Stimulated activated CD8-positive, alpha-beta memory T cell treated with anti-CD3 and anti-CD28 coated beads, Interleukin-7, amount 100 ng/mL, for 1 hour (primary cell): ENCODE measurements around the gene KIAA1217.
"Not testable (repeated sequence)": the region's sequence is repeated elsewhere in the genome, so short reads cannot be mapped to it uniquely, and the experiment has no call there.

Experiments used
- DNase-seq, 2 donors: peaks; one replicate each; pipeline ENCODE4 v3.0.0-alpha.2; 2020; ENCODE audit warnings: low read depth in 2 of 2

The KIAA1217 gene

DNA sequence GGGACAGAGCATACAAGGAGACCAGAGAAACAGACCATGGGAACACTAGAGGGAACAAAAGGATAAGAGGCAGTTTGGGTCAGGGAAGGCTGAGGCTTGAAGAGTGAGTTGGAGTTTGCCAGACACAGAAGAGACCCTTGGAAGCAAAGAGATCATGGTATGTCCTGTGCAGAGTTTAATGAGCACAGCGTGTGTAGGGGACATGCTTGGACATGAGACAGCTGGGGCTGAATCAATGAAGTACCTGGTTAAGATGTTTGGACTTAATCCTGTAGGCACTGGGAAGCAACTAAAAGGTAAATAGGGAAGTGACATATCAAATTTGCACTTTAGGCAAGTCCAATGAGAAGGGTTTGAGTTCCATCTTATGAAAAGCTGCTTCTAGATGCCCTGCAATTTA, 79.6 kb downstream of the KIAA1217 start:
- DNase-seq: no peak

DNA sequence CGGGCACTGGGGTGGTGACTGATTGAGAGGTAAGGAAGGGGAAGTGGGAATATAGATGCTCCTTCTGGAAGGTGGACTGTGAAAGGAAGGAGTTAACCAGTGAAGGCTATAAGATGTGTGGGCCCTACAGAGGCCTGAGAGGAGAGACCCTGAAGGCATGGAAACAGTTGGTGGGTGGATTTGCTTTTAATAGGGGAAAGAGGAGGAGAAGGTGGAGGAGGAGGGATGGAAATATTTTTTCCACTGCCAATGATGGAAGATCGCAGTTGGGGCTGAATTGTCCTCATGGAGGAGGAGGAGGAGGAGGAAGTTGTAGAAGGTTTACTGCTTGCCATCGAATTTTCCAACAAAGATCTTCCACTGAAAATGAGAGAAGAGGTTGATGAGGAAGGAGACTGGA, 80.3 kb downstream of the KIAA1217 start:
- DNase-seq: no peak

DNA sequence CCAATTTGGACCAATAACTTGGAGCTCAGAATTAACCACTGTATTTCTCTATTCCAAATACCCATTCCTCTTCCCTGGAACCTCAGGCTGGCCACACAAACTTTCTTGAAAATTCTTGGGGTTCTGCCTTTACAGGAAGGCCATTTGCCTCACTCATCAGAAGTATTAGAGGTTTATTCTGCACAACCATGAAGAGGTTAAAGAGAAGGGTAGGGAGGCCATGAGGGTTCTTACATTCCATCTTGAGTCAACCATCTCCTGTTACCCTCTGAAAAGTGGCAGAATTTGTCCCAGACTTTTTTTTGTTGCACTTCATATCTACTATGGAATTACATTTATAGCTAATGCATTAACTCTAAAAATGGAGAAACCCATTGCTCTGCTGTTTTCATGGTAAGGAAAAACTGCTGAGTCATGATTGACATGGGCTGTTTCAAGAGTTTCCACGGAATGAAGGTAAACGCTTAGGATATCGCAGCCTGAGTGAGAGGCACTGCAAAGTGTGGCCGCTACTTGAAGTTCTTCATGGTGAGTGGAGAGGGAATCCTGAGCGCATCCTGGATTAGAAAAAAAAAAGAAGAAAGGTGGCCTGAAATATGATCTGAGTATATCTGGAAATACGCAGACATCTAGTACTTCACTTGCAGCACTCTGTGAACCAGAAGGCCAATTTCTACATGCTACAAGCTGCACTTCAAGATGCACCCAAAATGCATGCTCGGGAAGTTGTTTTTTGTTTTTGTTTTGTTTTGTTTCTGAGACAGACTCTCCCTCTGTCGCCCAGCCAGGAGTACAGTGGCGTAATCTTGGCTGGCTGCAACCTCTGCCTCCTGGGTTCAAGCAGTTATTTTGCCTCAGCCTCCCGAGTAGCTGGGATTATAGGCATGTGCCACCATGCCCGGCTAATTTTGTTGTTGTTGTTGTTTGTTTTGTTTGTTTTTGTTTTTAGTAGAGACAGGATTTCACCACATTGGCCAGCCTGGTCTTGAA, 83.7 kb downstream of the KIAA1217 start:
- DNase-seq: no peak

DNA sequence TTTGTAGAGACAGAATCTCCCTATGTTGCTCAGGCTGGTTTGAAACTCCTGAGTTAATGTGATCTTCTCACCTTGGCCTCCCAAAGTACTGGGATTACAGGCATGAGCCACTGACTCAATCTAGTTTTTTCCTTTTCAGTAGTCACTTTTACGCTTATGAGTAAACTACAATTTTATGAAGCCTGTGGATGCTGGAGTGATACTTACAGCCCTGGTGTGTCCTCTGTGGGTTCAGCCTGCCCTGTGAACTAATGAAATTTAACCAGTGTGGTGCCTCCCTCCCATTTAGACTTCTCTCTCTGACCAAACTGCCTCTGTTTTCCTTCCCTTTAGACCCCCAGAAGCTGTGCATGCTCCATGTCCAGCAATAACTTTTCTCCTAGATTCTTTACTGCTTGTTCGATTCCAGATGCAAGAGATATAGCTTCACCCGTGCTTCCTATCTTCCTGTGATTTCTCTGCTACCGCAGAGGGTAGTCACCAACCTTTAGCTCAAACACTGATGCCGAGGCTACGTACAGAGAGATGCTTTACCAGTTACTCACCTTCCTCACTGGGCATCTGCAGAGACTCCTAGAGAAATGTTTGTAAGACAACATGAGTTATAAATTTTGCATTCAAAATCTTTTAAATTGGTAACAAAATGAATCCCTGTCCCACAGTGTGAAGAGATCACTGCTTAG, 90.8 kb downstream of the KIAA1217 start:
- DNase-seq: no peak

DNA sequence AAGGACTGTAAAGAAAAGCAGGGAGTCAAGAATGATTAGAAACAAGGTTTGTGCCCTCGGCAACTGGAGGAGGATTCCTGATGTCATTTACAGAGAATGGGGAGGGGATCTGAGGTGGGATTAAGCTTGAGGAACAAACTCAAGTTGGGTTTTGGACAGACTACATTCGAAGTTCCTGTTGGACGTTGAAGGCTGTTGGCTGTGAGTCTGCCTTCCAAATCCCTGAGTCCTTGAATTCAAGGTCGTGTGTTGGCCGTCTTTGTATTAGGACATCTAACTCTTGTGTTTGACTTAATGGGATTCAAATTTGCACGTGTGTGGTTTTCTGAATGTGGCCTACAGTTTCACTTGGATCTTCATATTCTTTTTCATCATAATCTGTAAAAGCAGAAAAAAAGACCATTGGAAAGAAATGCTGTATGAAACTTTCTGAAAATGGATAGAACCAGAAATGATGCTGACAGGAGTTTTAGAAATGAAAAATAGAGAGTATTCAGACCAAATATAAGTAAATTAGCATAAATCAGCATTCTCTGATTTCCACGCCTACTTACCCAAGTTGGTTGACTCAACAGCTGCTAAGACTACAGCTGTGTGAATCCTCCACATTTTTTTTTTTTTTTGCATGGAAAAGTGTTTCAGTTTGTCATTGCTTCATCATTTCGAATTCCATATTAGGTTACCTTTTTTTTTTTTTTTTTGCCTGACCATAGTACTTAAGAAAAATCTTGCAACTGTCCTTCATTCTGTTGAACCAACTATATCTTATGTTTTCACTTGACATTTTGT, 94.8 kb downstream of the KIAA1217 start:
- DNase-seq: no peak

DNA sequence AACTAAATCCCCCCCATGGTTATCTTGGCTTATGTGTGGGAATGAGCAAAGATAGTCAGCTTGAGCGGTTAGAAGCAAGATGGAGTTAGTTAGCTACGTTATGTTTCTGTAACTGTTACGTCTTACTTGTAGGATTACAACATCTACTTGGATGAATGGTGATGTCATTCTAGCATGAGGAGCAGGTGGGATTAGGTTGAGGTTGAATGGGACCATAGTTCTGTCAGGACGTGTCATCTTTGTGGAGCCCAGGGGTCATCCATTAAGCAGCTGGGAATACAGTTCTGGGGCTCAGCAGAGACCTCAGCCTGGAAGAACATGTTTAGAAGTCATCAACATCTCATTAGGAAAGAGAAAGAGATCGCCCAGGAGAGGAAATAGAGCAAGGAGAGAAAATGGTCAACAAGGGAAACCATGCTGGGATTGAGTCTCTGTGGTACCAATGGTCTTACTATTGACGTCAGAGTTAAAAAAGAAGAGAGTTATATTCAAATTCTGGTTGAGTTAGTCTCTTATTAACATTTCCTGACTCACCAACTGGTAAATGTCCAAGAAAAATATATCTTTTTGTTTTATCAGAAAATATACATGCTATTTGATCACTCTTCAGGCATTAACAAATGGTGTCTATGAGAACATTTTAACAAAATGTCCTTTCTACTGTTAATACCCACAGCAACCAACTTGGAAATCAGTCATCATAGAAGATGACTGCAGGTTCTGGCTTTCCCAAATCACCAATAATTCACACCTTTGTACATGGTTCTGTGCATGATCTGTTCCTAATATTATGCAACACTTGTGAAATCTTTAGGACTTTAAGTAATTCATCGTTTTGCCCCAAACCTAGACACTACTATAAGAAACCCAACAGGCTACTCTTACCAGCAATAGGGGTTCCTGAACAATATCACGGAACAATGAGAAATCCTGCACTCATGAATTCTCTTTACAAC, 96.9 kb downstream of the KIAA1217 start:
- no peak for DNase-seq

DNA sequence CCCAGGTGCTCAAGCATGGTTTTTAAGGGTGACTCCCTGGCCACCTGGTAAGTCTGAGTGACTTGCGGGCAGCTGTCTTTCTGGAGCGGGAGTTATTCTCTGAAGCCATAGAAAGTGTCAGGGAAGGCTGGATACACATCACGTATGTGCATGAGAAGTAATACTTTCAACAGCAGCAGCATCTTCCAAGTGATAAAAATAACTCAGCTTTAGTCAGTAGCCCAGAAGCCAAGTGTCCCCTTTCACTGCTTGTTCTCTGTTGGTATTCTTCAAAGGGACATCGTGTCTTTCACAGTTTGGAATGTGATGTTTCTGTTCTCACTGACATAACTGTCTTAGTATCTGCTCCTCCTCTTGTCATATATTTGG, 97.6 kb downstream of the KIAA1217 start:
- DNase-seq: no peak

DNA sequence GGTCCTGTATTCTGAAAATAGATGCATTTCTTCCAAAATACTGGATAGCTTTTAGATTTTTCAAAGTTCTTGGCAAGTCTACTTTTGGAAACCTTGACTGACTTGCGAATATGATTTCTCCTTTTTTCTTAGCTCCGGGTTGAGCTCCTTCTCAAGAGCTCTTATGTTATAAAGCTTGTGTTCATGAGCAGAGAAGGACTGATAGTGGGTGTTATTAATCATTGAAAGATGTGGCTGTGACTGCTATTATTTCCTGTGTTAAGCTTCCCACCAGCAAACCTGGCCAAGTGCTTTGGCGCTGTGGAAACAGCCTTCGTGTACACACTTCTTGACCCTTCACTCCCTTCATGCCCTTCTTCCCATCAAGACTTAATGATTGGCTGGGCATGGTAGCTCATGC, 98.2 kb downstream of the KIAA1217 start:
- DNase-seq: no peak

DNA sequence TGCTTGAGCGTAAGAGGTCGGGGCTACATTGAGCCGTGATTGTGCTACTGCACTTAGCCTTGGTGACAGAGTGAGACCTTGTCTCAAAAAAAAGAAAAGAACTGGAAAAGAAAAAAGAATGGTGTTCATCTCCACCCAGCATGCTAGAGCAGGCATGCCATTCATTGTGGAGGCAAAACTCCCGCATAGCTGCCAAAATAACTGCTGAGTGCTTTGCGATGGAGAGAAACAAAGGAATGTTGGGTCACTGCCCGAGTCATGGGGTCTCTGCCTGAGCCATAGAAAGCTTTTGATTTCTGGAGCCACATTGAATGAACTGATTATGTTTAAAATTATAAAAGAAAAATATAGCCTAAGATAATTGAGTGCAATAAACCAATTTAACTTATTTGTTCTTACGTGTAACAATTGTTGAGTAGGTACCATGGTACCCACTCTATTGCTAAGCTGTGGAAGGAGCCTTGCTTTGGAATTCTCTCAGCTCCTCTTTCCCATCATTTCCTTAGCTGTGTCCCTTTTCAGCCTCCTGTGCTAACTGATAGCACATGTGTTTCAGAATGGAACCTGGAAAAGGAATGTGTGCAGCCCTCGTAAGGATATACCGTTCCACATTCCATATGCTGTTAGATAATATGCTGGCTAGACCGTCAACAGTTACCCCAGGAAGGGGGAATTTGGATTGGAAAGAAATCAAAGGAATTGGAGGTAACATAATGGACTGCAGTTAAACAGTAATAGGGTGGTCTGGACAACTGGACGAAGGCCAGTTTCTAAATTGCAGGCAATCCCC, 99.0 kb downstream of the KIAA1217 start:
- DNase-seq: no peak

DNA sequence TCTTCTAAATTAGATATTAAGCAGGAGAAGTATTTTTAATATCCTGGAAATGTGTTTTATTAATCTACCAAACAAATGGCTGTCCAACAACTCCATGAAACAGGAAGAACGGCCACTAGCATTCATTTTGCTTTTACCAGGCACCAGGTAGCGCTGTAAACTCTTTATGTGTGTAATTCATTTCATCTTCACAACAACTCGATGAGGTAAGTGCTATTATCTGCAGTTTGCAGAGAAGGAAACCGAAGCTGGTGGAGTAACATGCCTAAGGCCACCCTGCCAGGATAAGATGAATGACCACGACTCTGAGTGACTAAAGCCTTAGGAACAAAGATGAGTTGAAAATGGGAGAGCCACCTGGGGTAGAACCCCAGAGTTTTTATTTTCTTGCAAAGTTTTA, 101.2 kb downstream of the KIAA1217 start:
- DNase-seq: no peak

DNA sequence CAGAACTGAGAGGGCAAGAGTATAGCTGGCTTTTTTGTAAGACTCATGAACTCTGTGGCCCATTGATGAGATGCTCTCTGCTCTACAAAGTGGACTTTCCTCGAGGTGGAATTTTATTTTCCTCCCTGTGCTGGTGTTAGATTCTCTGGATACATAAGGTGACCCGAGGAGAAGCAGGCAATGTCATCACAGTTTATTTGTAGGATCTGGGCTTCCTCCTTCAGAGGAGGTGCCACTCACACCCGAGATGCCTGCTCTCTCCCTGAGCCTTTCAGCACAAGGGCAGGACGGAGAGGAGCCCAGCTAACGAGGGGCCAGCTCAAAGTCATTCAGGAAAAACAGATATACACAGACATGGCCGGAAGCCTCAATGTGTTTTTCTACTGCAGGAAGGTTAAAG, 103.0 kb downstream of the KIAA1217 start:
- DNase-seq: no peak

DNA sequence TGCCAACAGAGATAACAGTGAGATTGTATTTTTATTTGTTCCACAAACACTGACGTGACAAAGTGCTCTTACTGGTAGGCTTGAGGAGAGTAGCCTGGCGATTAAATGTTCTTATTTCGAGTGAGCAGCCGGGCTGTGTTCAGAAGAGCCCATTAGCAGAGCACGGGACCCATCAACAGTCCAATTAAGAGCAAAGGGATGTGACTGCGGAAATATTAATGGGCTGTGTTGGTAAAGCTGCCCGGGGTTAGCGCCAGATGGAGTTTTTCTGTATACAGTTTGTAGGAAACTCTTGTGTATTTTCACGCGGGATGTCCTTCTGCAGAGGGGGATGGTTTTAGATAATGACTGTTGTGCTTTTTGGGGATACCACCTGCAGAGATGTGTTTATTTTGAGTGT, 104.3 kb downstream of the KIAA1217 start:
- no peak for DNase-seq

DNA sequence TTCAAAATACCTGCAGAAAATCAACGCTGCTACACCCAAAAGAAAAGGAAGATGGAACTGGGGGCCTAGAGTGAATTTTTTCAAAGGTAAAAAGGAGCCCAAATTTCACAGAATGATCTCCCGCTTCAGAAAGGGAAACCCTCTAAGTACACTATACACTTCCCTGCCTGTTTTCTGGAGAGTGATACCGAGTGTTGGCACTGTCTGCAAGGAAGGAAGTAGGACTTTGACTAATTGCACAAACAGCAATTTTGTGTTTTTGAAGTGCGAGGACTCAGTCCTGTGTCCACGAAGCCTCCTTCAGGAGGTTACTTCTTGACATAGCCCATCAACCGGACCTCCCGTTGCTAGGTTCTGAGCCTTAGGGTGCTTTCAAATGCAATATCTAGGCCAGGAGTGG, 106.3 kb downstream of the KIAA1217 start:
- DNase-seq: no peak

DNA sequence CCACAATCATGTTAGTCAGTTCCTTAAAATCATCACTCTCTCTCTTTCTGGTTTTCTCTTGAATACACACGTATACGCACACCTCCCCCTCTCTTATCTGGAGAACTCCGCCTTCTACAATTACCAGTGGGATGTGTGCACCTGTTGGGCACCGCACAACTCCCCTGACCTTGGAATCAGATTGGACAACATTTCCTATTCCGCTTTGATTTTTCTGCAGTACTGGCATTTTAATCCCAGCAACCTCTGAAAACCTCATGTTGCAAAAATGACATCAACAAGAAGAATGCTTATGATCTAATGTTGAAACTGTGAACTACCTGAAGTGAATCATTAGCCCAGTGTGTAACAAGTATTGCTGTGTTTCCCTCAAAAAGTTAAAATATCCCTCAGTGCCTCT, 109.6 kb downstream of the KIAA1217 start:
- no peak for DNase-seq

DNA sequence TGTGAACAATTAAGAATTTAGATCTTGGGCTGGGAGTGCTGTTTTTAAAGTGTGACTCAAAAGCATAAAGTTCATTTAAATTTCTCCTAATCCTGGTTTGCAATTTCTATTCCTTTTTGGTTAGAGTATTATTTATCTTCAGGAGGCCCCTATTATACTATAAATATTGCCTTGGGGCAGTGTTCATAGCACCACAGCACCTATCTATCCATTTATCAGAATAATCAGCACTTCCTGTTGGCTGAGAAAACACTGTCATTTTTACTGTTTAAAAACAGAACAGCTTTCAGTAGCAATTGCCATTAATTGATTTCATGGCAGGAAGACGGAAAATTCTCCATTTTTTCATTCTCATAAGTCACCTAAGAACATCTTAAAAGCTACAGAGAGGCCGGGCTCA, 111.4 kb downstream of the KIAA1217 start:
- no peak for DNase-seq

DNA sequence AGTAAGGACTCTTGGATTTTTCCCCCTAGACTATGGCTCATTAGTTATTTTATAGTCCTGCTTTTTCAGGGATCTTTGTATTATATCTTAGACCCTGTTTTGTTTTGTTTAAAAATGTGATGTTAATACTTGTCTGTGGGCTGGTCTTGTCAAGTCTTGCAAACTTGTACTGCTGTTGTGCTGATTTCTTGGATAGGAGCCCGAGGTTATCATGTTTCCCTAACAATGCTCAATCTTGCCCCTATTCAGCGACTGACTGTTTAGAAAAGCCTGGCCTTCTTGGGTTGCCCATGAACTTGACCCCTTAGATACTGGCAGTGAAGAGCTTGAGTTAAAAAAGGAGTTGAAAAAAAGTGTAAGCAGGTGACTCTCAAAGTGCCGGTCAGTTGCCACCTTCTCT, 115.7 kb downstream of the KIAA1217 start:
- DNase-seq: no peak

DNA sequence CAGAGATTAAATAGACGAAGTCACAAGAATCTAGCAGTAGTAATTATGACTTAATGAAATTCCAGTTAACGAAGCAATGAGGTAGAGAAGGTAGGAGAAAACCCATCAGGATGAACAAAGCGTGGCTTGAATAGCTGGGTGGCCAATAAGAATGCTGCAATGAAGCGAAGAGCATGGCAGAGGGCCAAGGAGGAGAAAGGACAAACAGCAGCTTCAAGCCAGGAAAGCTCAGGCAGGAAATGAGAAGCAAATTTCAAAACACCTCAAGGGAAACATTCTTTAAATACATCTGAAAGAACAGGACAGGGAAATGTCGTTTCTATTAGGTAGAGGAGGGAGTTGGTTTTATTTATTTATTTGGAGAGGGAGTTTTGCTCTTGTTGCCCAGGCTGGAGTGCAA, 122.5 kb downstream of the KIAA1217 start:
- no peak for DNase-seq

DNA sequence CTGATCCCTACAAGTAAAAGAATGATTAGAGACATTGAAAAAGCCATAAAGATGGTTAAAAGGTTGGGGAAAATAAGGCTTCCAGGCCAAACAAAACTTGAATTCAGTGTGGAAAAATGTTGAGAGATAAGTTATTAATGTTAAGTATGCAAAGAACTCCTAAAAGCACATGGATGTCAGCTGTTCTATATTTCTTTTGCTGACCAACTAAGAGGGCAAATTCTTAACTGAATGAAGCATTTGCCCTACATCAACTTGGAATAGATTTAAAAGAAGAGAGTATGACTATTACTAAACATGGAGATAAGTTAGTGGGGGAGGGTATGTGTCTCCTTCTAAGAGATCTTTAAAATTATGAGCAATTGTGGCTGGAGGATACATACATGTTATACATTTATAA, 124.8 kb downstream of the KIAA1217 start:
- no peak for DNase-seq

DNA sequence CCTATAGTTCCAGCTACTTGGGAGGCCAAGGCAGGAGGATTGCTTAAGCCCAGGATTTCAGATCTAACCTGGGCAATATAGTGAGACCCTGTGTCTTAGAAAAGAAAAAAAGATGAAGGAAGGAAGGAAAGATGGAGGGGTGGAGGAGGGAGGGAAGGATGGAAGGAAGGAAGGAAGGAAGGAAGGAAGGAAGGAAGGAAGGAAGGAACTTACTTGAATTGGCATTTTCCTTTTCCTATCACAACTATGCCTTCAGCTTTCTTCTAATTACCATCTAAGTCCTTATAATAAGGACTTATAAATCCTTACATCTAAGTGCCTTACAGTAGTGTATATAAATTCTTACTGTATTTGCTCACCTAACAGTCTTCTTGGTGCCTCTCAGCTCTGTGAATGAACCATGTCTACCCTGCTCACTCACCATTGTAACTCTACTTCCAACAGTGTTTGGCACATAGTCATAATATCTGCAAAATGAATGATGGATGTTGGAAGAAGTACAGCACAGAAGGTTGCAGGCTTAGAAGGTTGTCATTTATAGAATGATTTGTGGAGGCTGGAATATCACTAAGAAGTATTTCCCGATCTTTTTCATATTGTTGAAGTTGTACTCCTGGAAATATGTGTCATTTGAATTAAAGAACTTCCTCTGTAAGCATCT, 125.5 kb downstream of the KIAA1217 start:
- DNase-seq: no peak

DNA sequence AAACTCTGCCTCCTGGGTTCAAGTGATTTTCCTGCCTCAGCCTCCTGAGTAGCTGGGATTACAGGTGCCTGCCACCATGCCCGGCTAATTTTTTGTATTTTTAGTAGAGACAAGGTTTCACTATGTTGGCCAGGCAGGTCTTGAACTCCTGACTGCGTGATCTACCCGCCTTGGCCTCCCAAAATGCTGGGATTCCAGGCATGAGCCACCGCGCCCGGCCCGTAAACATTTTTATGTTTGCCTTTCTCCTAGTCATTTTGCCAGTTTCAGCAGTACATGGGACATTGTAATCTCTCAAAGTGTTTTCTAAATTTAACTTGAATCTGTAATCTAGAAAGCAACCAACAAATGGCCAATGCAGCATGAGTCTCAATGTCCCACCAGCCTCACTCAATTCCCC, 128.8 kb downstream of the KIAA1217 start:
- not testable (repeated sequence) for DNase-seq
